Cardiac fibroblast (primary cell): ENCODE data around the gene ITGB6.

ENCODE experiments used
- DNase-seq, 2 donors: peaks; one replicate each; pipeline versions ENCODE4 v3.0.0 to v3.0.0-alpha.2; 2010; ENCODE audit warnings: low read depth in 2 of 2
- H3K4me3 ChIP-seq, 2 donors: replicated peaks in 1 of 2; 1 replicate in 1 of 2; 2 replicates in 1 of 2; pipeline ENCODE4 v1.5.1; 2011; ENCODE audit warnings: low read depth in 2 of 2, low read length in 2 of 2, mild to moderate bottlenecking in 2 of 2, moderate library complexity in 1 of 2
- CTCF ChIP-seq: IDR thresholded peaks from one replicate; pipeline ENCODE4 v1.5.1; 2011; ENCODE audit warnings: low read depth, mild to moderate bottlenecking, low read length, inconsistent platforms

Gene ITGB6

GRCh38 chr2:160241251-160242137, 41.4 kb upstream of the ITGB6 start:
- no peak for TF ChIP-seq CTCF
- no peak overlapping the region for H3K4me3 ChIP-seq
- DNase-seq, result peak; percentile 76 to 92

GRCh38 chr2:160239436-160239835, 39.4 kb upstream of the ITGB6 start:
- TF ChIP-seq CTCF, result no peak
- H3K4me3 ChIP-seq, result no peak overlapping the region
- no peak for DNase-seq

GRCh38 chr2:160238392-160238791, 38.3 kb upstream of the ITGB6 start:
- TF ChIP-seq CTCF, result no peak
- DNase-seq, result no peak
- no peak overlapping the region for H3K4me3 ChIP-seq

GRCh38 chr2:160232905-160233475, 32.9 kb upstream of the ITGB6 start:
- no peak overlapping the region for H3K4me3 ChIP-seq
- peak in 1 of 2 donors; percentile 66 for DNase-seq
- TF ChIP-seq CTCF, result no peak

- no peak overlapping the region for H3K4me3 ChIP-seq
- no peak for TF ChIP-seq CTCF
Observed at GRCh38 chr2:160229591-160229990, 29.5 kb upstream of the ITGB6 start.

GRCh38 chr2:160228141-160228917, 28.3 kb upstream of the ITGB6 start:
- peak overlapping the region in 1 of 2 donors; percentile 30 for H3K4me3 ChIP-seq
- no peak for TF ChIP-seq CTCF
- DNase-seq, result peak; percentile 78 to 97

More at GRCh38 chr2:160229591-160229990, 29.5 kb upstream of the ITGB6 start:
- peak; percentile 63 to 83 for DNase-seq
